Tibial nerve (tissue), 4 donors: ENCODE results near the gene THY1.

Experiments used
- EP300 ChIP-seq, 2 donors: sonication (generic); formaldehyde crosslinking; IDR thresholded peaks; one replicate each; pipeline ENCODE4 v1.6.1; 2017; ENCODE audit warnings: antibody characterized with exemption in 2 of 2, mild to moderate bottlenecking in 1 of 2
- TF ChIP-seq, protein P1 (sequence below), 5 experiments: fragments of 200-600 bp in 3 of 5; fragments of 450-650 bp in 2 of 5; sonication (generic) in 3 of 5; IDR thresholded peaks; one replicate each; pipeline ENCODE4 v1.5.1; 2016 to 2019; ENCODE audit warnings: antibody characterized with exemption in 5 of 5, mild to moderate bottlenecking in 3 of 5, moderate library complexity in 2 of 5

DNA sequence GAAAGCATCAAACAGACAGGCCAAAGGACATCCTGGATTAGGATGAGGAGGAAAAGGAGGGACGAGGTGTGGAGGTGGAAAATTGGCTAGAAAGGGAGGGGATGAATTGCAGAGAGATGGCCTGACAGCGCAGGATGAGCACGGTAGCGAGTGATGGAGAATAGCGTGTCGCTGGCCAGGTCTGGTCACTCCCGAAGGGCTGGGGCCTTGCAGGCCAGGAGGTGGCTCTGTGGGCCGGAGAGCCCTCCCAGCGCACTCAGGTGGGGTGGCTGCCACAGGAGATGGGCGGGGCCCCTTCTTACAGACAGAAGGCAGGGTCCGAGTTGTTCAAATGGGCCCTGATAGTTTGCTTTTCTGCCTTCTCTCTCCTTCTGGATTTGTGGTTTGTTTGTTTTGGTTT is 37.1 kb upstream of the THY1 start:
- no peak for TF ChIP-seq EP300 (IDR thresholded peaks at IDR 0.05)
- TF ChIP-seq, protein P1, sequence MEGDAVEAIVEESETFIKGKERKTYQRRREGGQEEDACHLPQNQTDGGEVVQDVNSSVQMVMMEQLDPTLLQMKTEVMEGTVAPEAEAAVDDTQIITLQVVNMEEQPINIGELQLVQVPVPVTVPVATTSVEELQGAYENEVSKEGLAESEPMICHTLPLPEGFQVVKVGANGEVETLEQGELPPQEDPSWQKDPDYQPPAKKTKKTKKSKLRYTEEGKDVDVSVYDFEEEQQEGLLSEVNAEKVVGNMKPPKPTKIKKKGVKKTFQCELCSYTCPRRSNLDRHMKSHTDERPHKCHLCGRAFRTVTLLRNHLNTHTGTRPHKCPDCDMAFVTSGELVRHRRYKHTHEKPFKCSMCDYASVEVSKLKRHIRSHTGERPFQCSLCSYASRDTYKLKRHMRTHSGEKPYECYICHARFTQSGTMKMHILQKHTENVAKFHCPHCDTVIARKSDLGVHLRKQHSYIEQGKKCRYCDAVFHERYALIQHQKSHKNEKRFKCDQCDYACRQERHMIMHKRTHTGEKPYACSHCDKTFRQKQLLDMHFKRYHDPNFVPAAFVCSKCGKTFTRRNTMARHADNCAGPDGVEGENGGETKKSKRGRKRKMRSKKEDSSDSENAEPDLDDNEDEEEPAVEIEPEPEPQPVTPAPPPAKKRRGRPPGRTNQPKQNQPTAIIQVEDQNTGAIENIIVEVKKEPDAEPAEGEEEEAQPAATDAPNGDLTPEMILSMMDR (IDR thresholded peaks at IDR 0.05) = no peak
